WERI-Rb-1 (cell line): ENCODE results near the gene BMP5.

Source experiments
- DNase-seq: peaks from one replicate; pipeline ENCODE4 v3.0.0-alpha.2; 2020
- H3K27ac ChIP-seq: fragments of 250-450 bp; sonication (Bioruptor Pico); 2 replicates; pipeline ENCODE4 v1.5.1; 2020; ENCODE audit warnings: mild to moderate bottlenecking, moderate library complexity
- H3K27me3 ChIP-seq: fragments of 250-450 bp; sonication (Bioruptor Pico); 2 replicates; pipeline ENCODE4 v1.5.1; 2021; ENCODE audit warnings: mild to moderate bottlenecking, low read depth, moderate library complexity; ENCODE audit not compliant: insufficient read depth, severe bottlenecking
- H3K36me3 ChIP-seq: fragments of 250-450 bp; sonication (Bioruptor Pico); 2 replicates; pipeline ENCODE4 v1.5.1; 2020; ENCODE audit warnings: mild to moderate bottlenecking, moderate library complexity
- H3K4me3 ChIP-seq: 2 replicates; pipeline ENCODE4 v1.5.1; 2011; ENCODE audit warnings: low read depth, mild to moderate bottlenecking, control low read depth, low read length
- H3K9me3 ChIP-seq: fragments of 250-450 bp; sonication (Bioruptor Pico); 2 replicates; pipeline ENCODE4 v1.5.1; 2021; ENCODE audit warnings: mild to moderate bottlenecking, moderate library complexity; ENCODE audit not compliant: severe bottlenecking
- CTCF ChIP-seq: IDR thresholded peaks from 2 replicates; pipeline ENCODE4 v1.5.1; 2011; ENCODE audit warnings: low read depth, mild to moderate bottlenecking, control low read depth, inconsistent platforms, low read length

Gene BMP5

GRCh38 chr6:55819811-55820210 is 55.6 kb downstream of the BMP5 start:
- DNase-seq = no peak
- H3K27me3 ChIP-seq = no peaks in the 10 kb centered on the region
- H3K4me3 ChIP-seq = no peak overlapping the region
- H3K27ac ChIP-seq = no peak overlapping the region
- TF ChIP-seq CTCF = no peak
- no peaks in the 10 kb centered on the region for H3K9me3 ChIP-seq
- no peaks in the 10 kb centered on the region for H3K36me3 ChIP-seq

DNA sequence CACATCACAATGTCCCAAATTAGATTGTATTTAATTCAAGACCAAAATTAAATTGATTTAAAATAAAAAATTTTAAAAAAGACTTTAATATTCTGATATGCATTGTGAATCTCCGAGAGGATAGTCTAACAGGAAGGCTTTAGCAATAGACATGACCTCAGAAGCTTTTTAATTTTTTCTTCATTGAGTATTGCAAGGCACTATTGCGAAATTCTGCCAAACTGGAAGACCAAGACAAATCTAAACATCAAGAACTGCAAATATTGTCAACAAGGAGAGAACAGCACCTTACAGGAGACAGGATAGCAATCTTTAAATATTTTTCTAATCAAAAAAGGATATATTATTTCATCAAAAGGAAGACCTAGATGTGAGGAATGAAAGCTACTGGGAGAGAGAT is 56.9 kb downstream of the BMP5 start:
- H3K9me3 ChIP-seq = no peaks in the 10 kb centered on the region
- TF ChIP-seq CTCF = no peak
- no peaks in the 10 kb centered on the region for H3K36me3 ChIP-seq
- no peak overlapping the region for H3K27ac ChIP-seq
- no peaks in the 10 kb centered on the region for H3K27me3 ChIP-seq
- DNase-seq = no peak
- no peak overlapping the region for H3K4me3 ChIP-seq

DNA sequence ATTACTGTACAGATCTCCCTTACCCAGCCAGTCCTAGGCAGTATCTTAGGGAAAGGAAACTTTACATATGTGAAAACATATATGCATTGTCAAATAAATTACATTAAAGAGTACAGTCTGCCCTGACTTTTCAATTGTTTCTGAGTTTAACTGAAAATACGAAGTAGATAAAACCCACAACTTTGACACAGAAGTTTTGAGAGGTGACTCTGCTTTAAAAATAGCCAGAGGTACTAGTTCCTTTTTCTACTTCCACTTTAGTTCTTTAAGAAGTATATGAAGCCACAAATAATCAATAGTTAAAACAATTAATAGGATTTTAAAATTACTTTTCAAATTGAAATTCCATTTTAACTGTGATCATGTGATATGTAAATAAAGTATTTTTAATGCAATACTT is 62.9 kb downstream of the BMP5 start:
- no peak for DNase-seq
- no peaks in the 10 kb centered on the region for H3K9me3 ChIP-seq

GRCh38 chr6:55811074-55811473 is 64.3 kb downstream of the BMP5 start:
- Histone ChIP-seq H3K27me3 (no peaks in the 10 kb centered on the region), H3K4me3 (no peak overlapping the region), H3K27ac (no peak overlapping the region), H3K36me3 (no peaks in the 10 kb centered on the region), H3K9me3 (no peaks in the 10 kb centered on the region)
- DNase-seq = no peak
- no peak for TF ChIP-seq CTCF

More for the DNA sequence above, 62.9 kb downstream of the BMP5 start:
- Histone ChIP-seq H3K27me3 (no peaks in the 10 kb centered on the region), H3K36me3 (no peaks in the 10 kb centered on the region), H3K27ac (no peak overlapping the region), H3K4me3 (no peak overlapping the region)
- TF ChIP-seq CTCF = no peak

DNA sequence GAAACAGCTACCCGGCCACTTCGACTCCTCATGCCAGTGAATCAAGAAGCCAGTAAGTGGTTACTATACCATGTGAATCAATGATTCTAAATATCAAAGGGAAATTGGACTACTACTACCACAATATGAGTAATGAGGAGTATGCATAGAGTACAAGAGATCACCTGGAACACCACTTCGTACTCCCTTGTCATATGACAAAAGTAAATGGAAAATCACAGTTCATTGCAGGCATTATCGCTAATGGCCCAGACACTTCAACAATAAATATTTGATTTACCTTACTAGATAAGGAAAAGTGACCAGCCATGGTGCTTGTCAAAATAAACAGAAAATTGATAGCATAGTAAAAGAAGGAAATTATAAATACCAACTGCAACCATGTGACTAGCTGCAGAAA is 73.1 kb downstream of the BMP5 start:
- Histone ChIP-seq H3K4me3 (no peak overlapping the region), H3K27me3 (peaks cover 3% of the 10 kb centered on the region), H3K9me3 (no peaks in the 10 kb centered on the region), H3K36me3 (no peaks in the 10 kb centered on the region), H3K27ac (no peak overlapping the region)
- no peak for TF ChIP-seq CTCF
- no peak for DNase-seq

DNA sequence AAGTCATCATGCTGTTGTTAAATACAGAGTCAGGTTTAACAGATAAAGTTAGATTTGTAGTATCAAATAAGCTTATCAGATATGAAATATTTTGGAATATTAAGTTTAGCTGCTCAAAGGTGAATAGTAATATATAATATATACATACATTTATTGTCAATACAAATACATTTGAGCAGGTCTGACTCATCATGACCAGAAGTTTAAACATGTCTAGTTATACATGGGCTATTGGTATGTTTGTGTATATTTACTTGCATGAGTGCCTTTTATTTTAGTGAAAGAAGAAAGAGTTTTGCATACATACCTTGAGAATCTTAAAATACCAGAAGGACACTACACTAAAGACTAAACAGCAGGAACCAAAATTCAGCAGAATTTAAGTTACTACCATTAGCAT is 76.8 kb downstream of the BMP5 start:
- no peak overlapping the region for H3K4me3 ChIP-seq
- H3K36me3 ChIP-seq = no peaks in the 10 kb centered on the region
- TF ChIP-seq CTCF = no peak
- no peak overlapping the region for H3K27ac ChIP-seq
- H3K27me3 ChIP-seq = peaks cover 3% of the 10 kb centered on the region
- H3K9me3 ChIP-seq = no peaks in the 10 kb centered on the region
- no peak for DNase-seq
